G401.6 (cell line): Measurements from ENCODE around the gene PML.

Experiments used
- FAIRE-seq: peaks from 2 replicates; lab custom pipeline; 2012; peaks lifted over from hg19 to GRCh38; lab: Jason Lieb, UNC

The PML gene, protein sequence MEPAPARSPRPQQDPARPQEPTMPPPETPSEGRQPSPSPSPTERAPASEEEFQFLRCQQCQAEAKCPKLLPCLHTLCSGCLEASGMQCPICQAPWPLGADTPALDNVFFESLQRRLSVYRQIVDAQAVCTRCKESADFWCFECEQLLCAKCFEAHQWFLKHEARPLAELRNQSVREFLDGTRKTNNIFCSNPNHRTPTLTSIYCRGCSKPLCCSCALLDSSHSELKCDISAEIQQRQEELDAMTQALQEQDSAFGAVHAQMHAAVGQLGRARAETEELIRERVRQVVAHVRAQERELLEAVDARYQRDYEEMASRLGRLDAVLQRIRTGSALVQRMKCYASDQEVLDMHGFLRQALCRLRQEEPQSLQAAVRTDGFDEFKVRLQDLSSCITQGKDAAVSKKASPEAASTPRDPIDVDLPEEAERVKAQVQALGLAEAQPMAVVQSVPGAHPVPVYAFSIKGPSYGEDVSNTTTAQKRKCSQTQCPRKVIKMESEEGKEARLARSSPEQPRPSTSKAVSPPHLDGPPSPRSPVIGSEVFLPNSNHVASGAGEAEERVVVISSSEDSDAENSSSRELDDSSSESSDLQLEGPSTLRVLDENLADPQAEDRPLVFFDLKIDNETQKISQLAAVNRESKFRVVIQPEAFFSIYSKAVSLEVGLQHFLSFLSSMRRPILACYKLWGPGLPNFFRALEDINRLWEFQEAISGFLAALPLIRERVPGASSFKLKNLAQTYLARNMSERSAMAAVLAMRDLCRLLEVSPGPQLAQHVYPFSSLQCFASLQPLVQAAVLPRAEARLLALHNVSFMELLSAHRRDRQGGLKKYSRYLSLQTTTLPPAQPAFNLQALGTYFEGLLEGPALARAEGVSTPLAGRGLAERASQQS

DNA sequence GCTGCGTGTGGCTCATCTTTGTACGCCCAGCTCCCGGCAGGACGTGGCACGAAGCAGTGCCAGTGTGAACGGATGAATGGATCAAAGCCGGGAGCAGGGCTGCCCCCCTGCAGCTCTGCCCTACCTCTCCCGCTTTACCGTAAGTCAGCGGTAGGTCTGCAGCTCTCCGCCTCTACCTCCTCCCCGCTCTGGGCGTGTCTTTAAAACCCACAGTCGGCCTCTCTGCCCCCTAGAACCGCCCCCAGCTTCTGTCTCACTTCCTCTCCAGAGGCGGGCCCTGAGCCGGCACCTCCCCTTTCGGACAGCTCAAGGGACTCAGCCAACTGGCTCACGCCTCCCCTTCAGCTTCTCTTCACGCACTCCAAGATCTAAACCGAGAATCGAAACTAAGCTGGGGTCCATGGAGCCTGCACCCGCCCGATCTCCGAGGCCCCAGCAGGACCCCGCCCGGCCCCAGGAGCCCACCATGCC, at the start of gene PML:
PML (plus strand) TSS at position 304 of the 471 bp plus-strand sequence; CDS start at position 401, 97 bp downstream.
- FAIRE-seq, result peak; percentile 96

DNA sequence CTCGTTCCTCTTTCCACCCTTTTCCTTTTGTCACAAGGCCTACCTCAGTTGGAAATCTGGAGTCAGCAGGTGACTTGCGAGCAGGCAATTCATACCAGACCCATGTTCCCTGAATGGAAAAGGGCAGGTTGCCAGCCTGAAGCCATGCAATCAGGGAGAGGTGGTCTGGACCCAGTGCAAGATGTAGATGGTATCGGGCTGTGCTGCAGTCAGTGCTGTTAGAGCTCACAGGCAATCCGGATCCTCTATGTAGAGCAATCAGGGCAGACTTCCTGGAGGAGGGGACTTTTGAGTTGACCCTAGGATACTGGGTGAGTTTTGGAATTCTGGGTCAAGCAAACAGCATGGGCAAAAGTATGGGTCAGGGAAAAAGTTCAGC, 49.4 kb upstream of the PML start:
- FAIRE-seq, result no peak

DNA sequence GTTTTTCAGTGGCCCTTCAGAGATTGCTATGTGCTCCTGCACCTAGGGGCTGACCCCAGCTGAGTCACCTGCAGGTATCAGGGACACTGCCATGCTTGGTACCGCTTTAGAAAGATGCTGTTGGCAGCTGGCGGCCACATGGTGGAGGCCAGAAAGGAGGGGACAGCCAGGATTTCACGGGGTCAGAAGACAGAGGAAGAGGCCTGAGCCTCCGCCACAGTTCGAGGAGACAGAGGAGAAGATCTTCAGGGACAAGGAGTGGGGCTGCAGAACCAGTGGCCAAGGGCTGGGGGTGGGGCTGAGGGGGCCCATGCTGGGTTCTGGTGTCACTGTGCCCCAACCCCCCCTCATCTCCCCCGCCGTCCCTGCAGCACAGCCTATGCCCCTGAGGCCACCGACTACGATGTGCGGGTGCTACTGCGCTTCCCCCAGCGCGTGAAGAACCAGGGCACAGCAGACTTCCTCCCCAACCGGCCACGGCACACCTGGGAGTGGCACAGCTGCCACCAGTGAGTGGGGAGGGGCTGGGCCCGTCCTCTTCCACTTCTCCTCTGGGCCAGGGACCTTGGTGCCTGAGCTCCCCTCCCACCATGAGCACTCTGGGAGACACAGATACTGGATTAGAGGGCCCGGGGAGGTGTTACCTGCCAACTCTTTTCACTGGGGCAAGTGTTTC, 48.3 kb upstream of the PML start:
- no peak for FAIRE-seq

DNA sequence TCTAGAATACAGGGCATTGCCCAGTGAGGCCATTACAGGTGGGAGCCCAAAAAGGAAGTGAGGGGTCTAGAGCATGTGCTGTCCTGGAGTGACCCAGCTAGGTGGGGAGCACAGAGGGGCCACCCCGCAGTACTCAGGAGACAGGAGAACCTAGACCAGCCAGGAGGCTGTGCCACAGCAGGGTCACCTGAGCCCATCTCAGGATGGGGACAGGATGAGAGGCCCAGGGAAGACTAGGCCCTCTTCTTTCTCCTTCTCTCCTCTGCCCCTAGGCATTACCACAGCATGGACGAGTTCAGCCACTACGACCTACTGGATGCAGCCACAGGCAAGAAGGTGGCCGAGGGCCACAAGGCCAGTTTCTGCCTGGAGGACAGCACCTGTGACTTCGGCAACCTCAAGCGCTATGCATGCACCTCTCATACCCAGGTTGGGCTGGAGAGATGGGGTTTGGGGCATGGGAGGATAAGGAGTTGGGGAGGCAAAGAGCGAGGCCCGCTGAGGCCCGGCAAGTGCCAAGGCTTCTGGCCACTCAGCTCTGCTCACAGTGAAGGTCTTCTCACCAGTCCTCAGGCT, 47.6 kb upstream of the PML start:
- FAIRE-seq, result no peak

DNA sequence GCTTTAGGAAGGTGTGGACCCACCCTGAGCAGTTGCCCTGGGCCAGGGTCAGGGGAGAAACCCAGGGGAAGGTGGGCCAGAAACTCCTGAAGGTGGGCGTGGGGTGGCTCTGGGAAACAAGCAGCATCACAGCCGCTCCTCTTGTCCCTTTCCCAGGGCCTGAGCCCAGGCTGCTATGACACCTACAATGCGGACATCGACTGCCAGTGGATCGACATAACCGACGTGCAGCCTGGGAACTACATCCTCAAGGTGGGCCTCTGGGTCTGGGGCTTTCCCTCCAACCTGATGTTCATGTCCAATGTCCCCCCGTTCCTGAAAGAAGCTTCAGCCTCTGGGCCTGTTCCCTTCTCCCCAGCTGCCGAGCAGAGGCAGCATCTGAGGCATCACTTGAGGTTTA, 46.9 kb upstream of the PML start:
- no peak for FAIRE-seq

DNA sequence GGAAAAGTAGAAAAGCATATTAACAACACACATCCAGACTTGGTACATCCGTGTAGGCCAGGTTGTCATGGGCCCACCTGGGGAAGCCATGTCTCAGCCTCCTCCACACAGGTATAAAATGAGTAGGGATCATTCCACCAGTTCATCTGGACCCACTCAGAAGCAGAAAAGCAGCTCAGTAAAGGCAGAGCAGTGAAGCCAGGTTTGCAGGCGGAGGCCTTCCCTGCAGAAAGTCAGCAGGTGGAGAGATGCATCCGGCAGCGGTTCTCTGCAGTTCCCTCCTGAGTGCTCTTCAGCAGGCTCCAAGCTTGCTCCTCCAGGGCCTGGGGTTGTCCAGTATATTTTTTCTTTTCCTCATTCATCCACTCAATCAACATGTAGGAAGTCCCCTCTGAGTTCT, 46.1 kb upstream of the PML start:
- FAIRE-seq, result no peak

DNA sequence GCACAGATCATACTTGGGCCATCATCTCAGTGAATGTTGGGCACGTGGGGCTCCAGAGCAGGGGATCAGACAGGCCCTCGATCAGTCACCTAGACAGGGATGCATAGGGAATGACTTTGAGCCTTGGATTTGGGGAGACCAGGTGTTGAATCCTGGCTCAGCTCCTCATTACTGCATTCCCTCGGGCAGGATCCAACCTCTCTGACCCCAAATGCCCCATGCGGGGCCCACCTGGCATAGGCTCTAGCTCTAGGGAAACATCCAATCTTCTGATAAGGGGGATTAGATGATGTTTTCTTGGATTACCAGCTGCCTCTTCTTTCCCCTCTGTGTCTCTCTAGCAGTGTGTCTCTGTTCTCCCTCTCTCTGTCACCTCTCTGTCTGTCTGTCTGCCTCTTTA, 45.5 kb upstream of the PML start:
- FAIRE-seq, result no peak

DNA sequence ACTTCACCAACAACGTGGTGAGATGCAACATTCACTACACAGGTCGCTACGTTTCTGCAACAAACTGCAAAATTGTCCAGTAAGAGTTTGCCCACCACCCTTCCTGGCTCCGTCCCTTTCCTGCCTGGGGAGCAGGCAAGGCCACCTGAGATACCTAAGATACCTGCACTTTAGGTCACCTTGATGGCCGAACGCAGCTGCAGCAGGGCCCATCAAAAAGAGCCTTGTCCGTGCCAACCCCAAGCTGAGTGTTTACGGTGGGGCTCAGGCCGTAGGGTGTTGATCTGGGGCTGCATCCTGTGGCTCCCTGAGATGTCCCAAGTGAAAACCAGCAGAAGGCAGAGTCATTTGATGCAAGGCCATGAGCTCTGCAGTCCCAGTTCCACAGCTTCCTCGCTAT, 45.0 kb upstream of the PML start:
- FAIRE-seq, result no peak

DNA sequence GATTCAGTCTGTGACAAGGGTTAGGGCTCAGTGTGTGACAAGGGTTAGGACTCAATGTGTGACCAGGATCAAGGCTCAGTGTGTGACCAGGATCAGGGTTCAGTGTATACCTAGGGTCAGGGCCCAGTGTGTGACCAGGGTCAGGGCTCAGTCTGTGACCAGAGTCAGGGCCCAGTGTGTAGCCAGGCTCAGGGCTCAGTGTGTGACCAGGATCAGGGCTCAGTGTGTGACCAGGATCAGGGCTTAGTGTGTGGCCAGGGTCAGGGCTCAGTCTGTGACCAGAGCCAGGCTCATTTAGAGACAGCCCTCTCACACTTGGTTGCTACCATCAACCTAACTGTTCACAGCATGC, 44.1 kb upstream of the PML start:
- no peak for FAIRE-seq

DNA sequence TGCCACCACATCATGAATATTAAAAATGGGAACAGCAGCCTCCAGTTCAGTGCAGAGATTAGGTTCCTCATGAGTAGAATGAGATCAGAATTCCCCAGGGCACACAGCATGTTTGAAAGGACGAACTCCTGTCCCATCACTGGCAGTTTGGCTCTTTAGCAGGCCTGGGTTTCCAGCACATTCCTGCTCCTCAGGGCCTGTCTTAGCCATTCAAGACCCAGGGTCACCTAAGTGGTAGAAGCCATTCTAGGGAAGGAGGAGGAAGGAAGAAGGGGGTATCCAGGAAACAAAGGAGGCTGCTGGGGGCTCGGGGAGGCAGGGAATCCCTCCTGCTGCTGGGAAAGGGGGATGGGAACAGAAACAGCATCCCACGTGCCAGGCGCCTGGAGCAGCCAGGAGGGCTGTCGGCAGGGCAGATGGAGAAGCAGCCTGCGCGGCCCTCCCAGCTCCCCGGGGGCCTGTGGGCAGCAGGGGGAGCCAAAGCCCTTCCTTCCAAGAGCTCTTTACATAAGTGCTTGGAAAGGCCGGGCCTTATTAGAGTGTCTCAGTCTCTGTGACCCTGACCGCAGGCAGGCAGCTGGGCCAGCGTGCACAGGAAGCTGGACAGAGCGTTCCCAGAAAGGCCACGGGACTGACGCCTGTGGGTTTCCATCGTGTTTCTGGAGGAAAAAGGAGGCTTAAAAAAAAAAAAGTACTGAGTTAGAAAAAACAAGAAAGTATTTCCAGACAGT, 43.5 kb upstream of the PML start:
- peak; percentile 72 for FAIRE-seq

DNA sequence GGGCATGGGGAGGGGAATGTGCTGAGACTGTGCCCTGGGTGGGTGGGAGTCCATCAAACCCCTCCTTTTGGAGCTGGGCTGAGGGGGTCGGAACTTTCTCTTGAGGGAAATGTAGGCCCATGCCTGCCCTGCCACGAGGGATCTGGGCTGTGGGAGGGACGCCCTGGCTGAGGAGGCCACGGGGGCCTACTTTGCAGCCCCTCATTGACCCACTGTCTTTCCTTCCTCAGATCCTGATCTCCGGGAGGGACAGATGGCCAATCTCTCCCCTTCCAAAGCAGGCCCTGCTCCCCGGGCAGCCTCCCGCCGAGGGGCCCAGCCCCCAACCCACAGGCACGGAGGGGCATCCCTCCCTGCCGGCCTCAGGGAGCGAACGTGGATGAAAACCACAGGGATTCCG, 42.9 kb upstream of the PML start:
- FAIRE-seq, result no peak

DNA sequence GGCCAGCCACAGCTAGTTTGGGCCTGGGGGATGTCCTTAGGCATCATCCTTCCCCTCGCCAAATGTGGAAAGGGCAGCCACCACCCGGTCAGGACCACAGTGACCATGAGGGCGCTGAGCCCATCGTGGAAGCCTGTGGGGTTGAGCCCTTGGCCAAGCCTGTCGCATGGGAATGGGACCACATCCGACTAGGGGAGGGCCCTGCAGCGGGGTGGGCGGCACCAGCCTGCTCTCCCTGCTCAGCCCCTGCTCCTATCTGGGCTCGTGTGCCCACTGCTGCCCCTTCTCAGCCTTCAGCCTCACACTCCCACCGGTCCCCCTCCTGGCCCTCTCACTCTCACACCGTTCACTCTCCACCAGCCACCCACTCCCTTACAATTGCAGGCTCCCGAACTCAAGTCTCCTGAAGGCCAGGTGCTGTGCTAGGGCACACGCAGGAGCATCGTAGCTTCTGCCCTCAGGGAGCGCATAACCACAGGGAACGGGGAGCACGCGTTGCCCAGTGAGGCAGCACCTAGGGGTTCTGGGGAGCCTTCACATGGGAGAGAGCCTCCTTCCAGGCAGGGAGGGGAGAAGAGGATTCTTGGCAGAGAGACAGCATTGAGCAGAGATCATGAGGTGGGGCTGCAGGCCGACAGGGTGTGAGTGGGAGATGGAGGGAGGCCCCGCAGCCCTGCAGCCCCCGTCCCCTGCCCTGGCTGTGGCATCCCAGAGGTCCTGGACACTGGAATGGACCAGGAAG, 42.2 kb upstream of the PML start:
- no peak for FAIRE-seq

DNA sequence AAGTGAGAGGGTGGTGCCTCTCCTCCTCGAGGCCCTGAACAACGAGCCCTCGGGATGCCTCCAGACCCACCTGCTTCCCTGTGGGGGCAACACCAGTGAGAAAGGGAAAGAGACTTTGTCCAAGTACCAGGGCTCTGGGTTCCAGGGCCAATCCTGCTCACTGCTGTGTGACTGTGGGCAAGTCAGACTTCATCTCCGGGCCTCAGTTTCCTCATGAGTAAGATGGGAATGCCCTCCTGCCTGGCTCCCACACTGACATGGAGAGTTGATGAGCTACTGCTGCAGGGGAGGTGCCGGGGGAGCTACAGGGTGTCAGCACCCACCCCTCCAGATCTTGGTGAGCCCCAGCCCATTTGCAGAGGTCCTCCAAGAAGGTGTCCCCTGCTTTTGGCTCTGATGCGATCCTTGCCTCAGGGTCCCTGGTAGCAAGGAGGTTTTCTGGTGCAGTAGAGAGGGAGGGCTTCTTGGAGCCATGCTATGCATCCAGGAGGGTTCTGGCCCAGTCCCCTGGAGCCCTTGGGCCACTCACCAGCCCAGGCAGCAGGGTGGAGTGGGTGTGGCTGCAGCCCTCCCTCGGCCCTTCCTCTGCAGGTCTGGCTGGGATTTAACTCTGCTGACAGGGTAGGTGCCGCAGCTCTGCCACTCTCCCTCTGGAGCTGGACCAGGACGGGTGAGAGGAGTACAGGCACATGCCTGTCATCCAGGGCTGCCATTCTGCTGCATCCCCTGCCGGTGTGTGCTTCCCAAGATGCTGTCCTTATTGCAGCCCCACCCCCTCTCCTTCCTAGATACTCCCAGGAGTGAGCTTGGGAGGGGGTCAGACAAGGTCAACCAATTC, 41.4 kb upstream of the PML start:
- FAIRE-seq, result no peak

DNA sequence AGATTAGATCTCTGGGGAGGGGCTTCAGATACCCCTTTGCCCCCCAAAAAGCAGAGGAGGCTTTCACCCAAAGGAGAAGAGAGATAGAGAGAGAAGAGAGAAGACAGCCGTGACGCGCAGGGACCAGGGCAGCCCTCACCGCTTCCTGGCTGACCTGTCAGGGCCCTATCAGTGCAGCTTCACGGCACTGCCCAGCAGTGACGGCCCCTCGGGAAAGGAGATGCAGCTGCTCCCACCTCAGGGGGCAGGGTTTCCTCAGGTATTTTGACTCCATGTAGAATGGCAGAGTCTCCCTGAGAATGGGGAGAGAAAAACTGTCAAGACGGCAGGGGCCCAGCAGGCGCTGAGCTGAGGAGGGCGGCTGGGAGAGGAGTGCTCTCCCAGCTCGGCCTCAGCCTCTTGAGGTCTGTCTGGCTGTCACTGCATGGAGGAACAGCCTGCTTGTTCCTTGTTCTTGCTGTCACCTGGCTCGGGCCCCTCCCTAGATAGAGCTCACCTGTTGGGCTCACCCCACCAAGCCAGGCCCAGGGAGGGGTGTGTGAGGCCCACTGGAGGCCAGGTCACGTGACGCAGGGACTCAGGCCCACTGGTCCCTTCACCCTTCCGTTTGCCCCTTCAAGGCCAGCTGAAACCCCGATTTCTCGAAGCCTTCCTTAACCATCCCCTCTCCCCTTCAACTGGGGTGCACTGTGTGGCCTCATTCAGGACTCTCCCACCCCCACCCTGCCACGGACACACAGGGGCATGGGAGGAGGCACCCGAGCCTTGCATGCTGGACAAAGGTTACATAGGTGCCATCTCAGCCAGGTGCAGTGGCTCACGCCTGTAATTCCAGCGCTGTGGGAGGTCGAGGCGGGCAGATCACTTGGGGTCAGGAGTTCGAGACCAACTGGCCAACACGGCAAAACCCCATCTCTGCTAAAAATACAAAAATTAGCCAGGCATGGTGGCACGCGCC, 40.0 kb upstream of the PML start:
- no peak for FAIRE-seq

DNA sequence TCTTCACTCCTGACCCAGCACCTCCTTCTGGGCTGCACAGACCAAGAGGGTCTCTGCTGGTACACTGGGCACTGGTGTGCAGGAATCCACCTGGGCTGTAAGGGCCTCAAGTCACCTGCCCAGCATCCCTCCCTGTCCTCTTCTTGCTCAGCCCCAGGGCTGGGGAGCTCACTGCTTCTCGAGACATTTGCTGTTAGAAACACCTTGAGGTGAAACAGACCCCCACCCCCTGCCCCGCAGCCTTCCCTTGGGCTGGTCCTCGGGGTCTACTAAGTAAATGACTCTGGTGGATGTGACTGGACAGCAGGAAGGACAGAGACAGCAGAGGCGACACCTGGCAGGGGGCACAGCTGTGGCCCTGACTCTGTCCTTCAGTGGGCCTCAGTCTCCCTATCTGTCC, 39.2 kb upstream of the PML start:
- no peak for FAIRE-seq

DNA sequence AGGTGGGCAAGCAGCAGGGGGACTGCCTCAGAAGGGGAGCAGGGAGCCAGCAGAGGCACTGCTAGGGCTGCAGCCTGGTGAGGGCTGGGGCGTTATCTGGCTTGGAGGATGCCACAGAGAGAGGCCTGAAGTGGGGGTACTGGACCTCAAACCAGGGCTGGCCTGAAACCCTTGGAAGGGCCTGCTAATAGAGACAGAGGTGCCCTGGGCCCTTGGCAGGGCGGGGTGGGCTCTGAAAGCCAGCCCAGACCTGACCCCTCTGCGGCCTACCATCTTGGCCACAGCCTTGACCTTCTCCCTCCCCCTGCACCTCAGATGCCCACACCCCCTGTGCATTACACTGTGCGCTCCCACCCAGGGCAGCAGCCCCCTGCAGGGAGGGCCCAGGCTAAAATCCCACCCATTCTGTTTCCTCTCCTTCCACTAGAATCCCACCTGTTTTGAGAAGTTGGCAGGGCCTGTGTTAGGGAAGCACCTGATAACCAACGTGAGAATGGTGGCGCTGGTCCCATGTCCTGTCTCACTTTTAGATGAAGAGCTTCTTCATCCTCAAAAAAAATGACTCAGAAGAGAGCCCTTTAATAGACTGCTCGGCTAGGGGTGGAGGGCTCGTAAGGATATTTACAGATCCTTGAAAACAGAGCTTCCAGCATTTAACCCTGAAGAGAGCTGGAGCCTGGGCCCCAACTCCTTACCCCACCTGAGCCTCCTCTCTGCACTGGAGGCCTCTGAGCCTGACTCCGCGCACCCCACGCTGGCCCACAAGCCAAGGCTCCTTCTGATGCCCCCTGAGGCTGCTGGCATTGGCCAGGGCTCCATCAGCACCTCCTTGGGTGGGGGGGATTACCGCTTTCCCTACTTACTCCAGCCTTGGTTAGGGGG, 38.4 kb upstream of the PML start:
- no peak for FAIRE-seq

DNA sequence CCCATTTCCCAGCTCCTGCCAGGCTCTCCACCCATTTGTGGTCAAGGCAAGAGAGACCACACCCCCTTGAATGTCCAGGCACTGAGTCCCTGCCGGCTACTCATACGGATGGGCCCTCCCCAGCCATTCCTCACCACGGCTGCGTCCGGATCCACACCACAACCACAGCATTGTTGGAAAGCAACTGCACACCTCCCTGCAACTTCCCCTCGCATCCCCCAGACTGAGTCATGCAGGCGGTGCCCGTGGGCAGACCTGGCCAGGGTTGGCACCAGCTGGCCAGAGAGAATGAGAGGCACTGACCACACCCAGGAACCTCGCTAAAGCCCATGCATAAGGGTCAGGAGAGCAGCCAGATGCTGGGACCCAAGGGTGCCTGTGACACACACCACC, 37.8 kb upstream of the PML start:
- FAIRE-seq, result no peak

DNA sequence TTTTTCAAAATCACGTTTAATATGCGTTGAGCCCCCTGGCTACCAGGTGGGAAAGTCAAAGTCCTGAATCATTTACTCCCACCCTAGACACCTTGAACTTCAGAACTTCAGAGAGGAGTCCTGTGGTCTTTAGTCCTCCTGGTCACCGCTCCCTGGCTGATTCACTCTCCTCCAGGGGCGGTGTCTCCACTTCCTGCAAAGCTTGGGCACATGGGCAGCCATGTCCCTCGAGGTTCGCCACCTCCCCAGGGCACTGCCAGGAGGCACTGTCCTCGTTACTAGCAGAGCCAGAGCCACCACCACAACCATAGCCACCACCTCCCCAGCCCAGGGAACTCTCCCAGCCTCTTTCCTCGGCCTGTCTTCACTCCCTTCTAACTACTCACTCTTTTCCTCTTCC, 37.2 kb upstream of the PML start:
- no peak for FAIRE-seq
